HepG2 (cell line): ENCODE data around the gene NINL. TPM values are rescaled to one million over a fixed set of nuclear protein-coding genes. Genes with fewer than 3 reads are reported as not detected.

Experiments
- ATAC-seq: fragments of 200-7000 bp; cut with Tn5 transposase; 3 replicates; pipeline ENCODE4 v1.9.1; 2020; ENCODE audit warnings: mild to moderate bottlenecking, moderate library complexity
- BruUV-seq: library from RNA; stranded (reverse); fragments of 400-500 nt; replicated peaks from 2 replicates; lab custom pipeline; 2021; lab: Mats Ljungman, UMichigan
- CTCF ChIA-PET: fragments of 300-600 bp; formaldehyde crosslinking; extraction: SDS; loops from one replicate; lab custom pipeline; 2021; ENCODE audit warnings: low total read pairs, inconsistent platforms, low intra/inter-chr PET ratio; lab: Yijun Ruan, JAX
- POLR2A ChIA-PET: fragments of 350-600 bp; sonication (Branson Sonifier 250); formaldehyde crosslinking; loops from one replicate; lab custom pipeline; 2020; ENCODE audit warnings: antibody characterized with exemption, inconsistent platforms; lab: Yijun Ruan, JAX
- DNase-seq: peaks from one replicate; pipeline ENCODE4 v3.0.0-alpha.2; 2015; ENCODE audit warnings: low spot score
- FAIRE-seq: peaks from 3 replicates; lab custom pipeline; 2011; peaks lifted over from hg19 to GRCh38; lab: Jason Lieb, UNC
- H2AFZ ChIP-seq: one replicate; pipeline ENCODE4 v1.6.1; 2011; ENCODE audit warnings: low read length, inconsistent platforms
- H3K27ac ChIP-seq: fragments of 300-600 bp; 3 replicates; pipeline ENCODE4 v1.8.0; 2011; ENCODE audit warnings: mixed run types, mild to moderate bottlenecking, mixed read lengths, low read length, inconsistent platforms; ENCODE audit not compliant: insufficient read depth; ENCODE audit errors: extremely low read length
- H3K27me3 ChIP-seq, 2 experiments: fragments of 200-600 bp in 1 of 2; 2 replicates in 1 of 2; 3 replicates in 1 of 2; pipeline versions ENCODE4 v1.6.0 to v1.8.0; 2011; ENCODE audit warnings: low read length in 2 of 2, mild to moderate bottlenecking in 2 of 2, moderate library complexity in 2 of 2, inconsistent platforms in 1 of 2; ENCODE audit not compliant: insufficient read depth in 2 of 2, control insufficient read depth in 1 of 2
- H3K36me3 ChIP-seq, 2 experiments: fragments of 200-600 bp in 1 of 2; replicated peaks in 1 of 2; 2 replicates in 1 of 2; 3 replicates in 1 of 2; pipeline versions ENCODE4 v1.5.1 to v1.8.0; 2011; ENCODE audit warnings: low read length in 2 of 2, inconsistent platforms in 1 of 2; ENCODE audit not compliant: insufficient read depth in 2 of 2, control insufficient read depth in 1 of 2
- H3K4me1 ChIP-seq: 2 replicates; pipeline ENCODE4 v1.5.1; 2012; ENCODE audit warnings: low read length, inconsistent platforms; ENCODE audit not compliant: insufficient read depth
- H3K4me2 ChIP-seq: 2 replicates; pipeline ENCODE4 v1.6.0; 2011; ENCODE audit warnings: low read depth, low read length, inconsistent platforms
- H3K4me3 ChIP-seq, 3 experiments: fragments of 200-600 bp in 1 of 3; sonication (generic), shearing (Covaris generic) in 1 of 3; replicated peaks in 1 of 3; 2 replicates each; pipeline ENCODE4 v1.5.1; 2011 to 2016; ENCODE audit warnings: low read length in 3 of 3, inconsistent platforms in 2 of 3, low read depth in 2 of 3, mild to moderate bottlenecking in 2 of 3, control low read depth in 1 of 3, mixed read lengths in 1 of 3; ENCODE audit not compliant: insufficient read depth in 1 of 3
- H3K79me2 ChIP-seq: one replicate; pipeline ENCODE4 v1.6.1; 2011; ENCODE audit warnings: low read length, inconsistent platforms; ENCODE audit not compliant: insufficient read depth
- H3K9ac ChIP-seq: 2 replicates; pipeline ENCODE4 v1.6.0; 2011; ENCODE audit warnings: mild to moderate bottlenecking, low read depth, low read length, inconsistent platforms; ENCODE audit not compliant: insufficient read depth
- H3K9me3 ChIP-seq: 2 replicates; pipeline ENCODE4 v1.5.1; 2012; ENCODE audit warnings: mild to moderate bottlenecking, low read length
- H4K20me1 ChIP-seq: 2 replicates; pipeline ENCODE4 v1.6.0; 2011; ENCODE audit warnings: inconsistent platforms, mild to moderate bottlenecking, low read length, moderate library complexity; ENCODE audit not compliant: insufficient read depth
- ARID2 ChIP-seq: sonication (generic); formaldehyde crosslinking; IDR thresholded peaks from 2 replicates; pipeline ENCODE4 v1.8.1; 2022; ENCODE audit warnings: mild to moderate bottlenecking, missing genetic modification reagents, borderline replicate concordance
- CHD4 ChIP-seq: fragments of 200-600 bp; sonication (generic); IDR thresholded peaks from 2 replicates; pipeline ENCODE4 v1.7.0; 2017; ENCODE audit warnings: mild to moderate bottlenecking, low read length, borderline replicate concordance
- DNMT3B ChIP-seq: conservative IDR thresholded peaks from 2 replicates; pipeline ENCODE4 v1.6.1; 2016; ENCODE audit warnings: missing biosample characterization, control low read depth
- FOSL1 ChIP-seq: sonication (generic); formaldehyde crosslinking; IDR thresholded peaks from 2 replicates; pipeline ENCODE4 v1.9.0; 2021; ENCODE audit warnings: missing genetic modification reagents, borderline replicate concordance
- SRSF1 ChIP-seq: fragments of 200-400 bp; formaldehyde crosslinking; optimal IDR thresholded peaks from 2 replicates; pipeline ENCODE3; 2017; ENCODE audit warnings: mild to moderate bottlenecking, low read depth, low read length, moderate library complexity
- WGBS: methylation state at CpG from one replicate; pipeline ENCODE4 v1.1.6; 2017; ENCODE audit warnings: low lambda C conversion rate; 5-methylcytosine and 5-hydroxymethylcytosine counted together
- in situ Hi-C: cut with HindIII; loops from 2 replicates; pipeline ENCODE4 v1.10.0; 2017; ENCODE audit warnings: low pct_unique_long_range_greater_than_20kb; ENCODE audit not compliant: extremely low pct_ligation_motif_present
- intact Hi-C: fragments of 100-400 bp; cut with micrococcal nuclease; formaldehyde crosslinking; loops from one replicate; pipeline ENCODE4 v1.10.0; 2022; ENCODE audit not compliant: unreplicated experiment
- polyA plus RNA-seq, 8 experiments: library from polyadenylated mRNA; depleted of rRNA in 3 of 8; stranded (reverse) in 7 of 8; unstranded in 1 of 8; fragments of >200 nt; fragmentation: Illumina TruSeq in 4 of 8; extraction: Trizol in 4 of 8; gene quantifications; 2 replicates each; pipeline versions ENCODE4 v1.2.1 to v1.2.3, GENCODE V29; 2011 to 2016; ENCODE audit warnings: low read depth in 4 of 8, missing spikeins in 1 of 8, mixed read lengths in 1 of 8; ENCODE audit not compliant: insufficient read depth in 1 of 8
- total RNA-seq, 5 experiments: library from RNA; depleted of rRNA; stranded (reverse); fragments of >200 nt; fragmentation: Illumina TruSeq; extraction: Trizol; gene quantifications; 2 replicates each; pipeline ENCODE4 v1.2.3, GENCODE V29; 2016; ENCODE audit warnings: low read depth in 1 of 5
- TF ChIP-seq, protein P1 (sequence below): sonication (generic); formaldehyde crosslinking; IDR thresholded peaks from 2 replicates; pipeline ENCODE4 v1.5.0; 2020; ENCODE audit warnings: missing genetic modification reagents, mild to moderate bottlenecking, borderline replicate concordance
- TF ChIP-seq, protein P2 (sequence below): sonication (generic); formaldehyde crosslinking; IDR thresholded peaks from 2 replicates; pipeline ENCODE4 v1.8.1; 2023; ENCODE audit warnings: missing genetic modification reagents, inconsistent platforms, borderline replicate concordance

Gene NINL
- total and polyA plus RNA-seq, 2 of the 13 experiments (the other 11 are each of a cell fraction or from before 2014, with no cell fraction given), result 32.3 to 34.3 TPM

DNA sequence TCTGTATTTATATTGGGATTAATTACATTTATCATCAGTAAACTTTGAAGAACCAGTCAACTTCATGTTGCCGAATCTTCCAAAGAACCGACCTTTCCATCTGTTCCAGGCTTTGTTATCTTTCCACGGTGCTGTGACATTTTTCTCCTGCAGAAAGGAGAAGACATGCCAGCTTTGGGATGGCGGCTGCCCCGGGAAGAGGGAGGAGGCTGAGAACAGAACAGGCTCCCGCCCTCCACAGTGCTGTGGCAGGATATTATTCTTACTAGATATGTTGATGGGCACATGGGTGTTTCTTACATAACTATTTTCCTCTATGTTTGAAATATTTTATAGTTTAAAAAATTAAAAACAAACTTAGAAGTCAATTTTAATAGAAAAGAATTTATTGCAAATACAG lies 133.0 kb downstream of the NINL start (continued):
- no peak for TF ChIP-seq CHD4
- TF ChIP-seq, all 625 proteins: peak for 0

DNA sequence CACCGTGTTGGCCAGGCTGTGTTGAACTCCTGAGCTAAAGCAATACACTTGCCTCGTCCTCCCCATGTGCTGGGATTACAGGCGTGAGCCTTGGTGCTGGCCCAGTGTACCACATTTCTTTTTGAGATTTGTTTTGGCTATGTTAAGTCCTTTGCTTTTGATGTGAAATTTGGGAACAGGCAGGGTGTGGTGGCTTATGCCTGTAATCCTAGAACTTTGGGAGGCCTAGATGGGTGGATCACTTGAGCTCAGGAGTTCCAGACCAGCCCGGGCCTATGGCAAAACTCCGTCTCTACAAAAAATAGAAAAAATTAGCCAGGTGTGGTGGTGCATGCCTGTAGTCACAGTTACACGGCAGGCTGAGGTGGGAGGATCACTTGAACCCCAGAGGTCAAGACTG lies 137.7 kb downstream of the NINL start:
- in situ Hi-C loops, result no loop called here
- no peak for FAIRE-seq

DNA sequence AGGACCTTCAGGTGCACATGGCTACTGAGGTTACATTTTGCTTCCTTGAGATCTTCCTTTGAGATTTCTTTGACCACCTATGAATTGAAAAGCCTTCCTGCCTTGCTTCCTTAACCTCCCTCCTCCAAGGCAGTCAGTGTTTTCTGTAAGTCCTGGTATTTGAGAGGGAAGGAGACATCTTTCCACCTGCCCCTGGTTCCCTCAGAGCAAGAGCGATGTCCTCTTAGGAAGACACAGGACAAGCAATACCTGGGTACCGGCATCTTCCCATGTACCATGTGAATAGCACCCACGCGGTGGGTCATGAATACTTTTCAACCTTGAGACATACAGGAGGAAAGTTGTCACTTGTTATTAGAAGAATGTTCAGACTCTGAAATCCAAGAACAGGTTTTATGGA lies 140.8 kb downstream of the NINL start:
- no peaks in the 10 kb centered on the region for H3K27me3 ChIP-seq
- TF ChIP-seq DNMT3B (CRISPR knock-in tag), result no peak
- no peak for TF ChIP-seq FOSL1
- TF ChIP-seq, protein P1, sequence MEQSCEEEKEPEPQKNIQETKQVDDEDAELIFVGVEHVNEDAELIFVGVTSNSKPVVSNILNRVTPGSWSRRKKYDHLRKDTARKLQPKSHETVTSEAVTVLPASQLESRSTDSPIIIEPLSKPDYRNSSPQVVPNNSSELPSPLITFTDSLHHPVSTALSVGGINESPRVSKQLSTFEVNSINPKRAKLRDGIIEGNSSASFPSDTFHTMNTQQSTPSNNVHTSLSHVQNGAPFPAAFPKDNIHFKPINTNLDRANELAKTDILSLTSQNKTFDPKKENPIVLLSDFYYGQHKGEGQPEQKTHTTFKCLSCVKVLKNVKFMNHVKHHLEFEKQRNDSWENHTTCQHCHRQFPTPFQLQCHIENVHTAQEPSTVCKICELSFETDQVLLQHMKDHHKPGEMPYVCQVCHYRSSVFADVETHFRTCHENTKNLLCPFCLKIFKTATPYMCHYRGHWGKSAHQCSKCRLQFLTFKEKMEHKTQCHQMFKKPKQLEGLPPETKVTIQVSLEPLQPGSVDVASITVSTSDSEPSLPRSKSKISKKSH (CRISPR knock-in tag), result no peak
- no peak for TF ChIP-seq SRSF1
- TF ChIP-seq ARID2 (CRISPR knock-in tag), result no peak
- TF ChIP-seq, all 625 proteins: peak for 0
- H3K9ac ChIP-seq, result no peak overlapping the region
- H3K9me3 ChIP-seq, result no peaks in the 10 kb centered on the region
- H3K79me2 ChIP-seq, result no peaks in the 10 kb centered on the region
- no TSS peak for BruUV-seq
- H3K4me2 ChIP-seq, result no peak overlapping the region
- H3K27ac ChIP-seq, result no peak overlapping the region
- intact Hi-C loops, result no loop called here
- POLR2A ChIA-PET, result no interaction called here
- H4K20me1 ChIP-seq, result no peaks in the 10 kb centered on the region
- H3K4me3 ChIP-seq, result no peak overlapping the region
- peaks cover 13 to 58% of the 10 kb centered on the region in 2 experiments; a peak in 4 of 5 replicates for H3K36me3 ChIP-seq
- CTCF ChIA-PET, result no interaction called here
- no peak overlapping the region for H2AFZ ChIP-seq
- FAIRE-seq (no peak), ATAC-seq (no peak), DNase-seq (no peak)
- no peaks in the 10 kb centered on the region for H3K4me1 ChIP-seq
- in situ Hi-C loops, result no loop called here
- 95% methylated on average over 4 of the region's 4 CpGs for WGBS

More for the DNA sequence above, 137.7 kb downstream of the NINL start:
- no peak for DNase-seq
- POLR2A ChIA-PET, result no interaction called here
- H3K36me3 ChIP-seq, result peaks cover 12 to 50% of the 10 kb centered on the region in 2 experiments
- TF ChIP-seq, protein P2, sequence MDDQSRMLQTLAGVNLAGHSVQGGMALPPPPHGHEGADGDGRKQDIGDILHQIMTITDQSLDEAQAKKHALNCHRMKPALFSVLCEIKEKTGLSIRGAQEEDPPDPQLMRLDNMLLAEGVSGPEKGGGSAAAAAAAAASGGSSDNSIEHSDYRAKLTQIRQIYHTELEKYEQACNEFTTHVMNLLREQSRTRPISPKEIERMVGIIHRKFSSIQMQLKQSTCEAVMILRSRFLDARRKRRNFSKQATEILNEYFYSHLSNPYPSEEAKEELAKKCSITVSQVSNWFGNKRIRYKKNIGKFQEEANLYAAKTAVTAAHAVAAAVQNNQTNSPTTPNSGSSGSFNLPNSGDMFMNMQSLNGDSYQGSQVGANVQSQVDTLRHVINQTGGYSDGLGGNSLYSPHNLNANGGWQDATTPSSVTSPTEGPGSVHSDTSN (CRISPR knock-in tag), result no peak
- TF ChIP-seq, all 625 proteins: peak for 0
- H3K79me2 ChIP-seq, result no peaks in the 10 kb centered on the region
- CTCF ChIA-PET, result no interaction called here
- no peaks in the 10 kb centered on the region for H4K20me1 ChIP-seq
- no peak overlapping the region for H3K9ac ChIP-seq
- intact Hi-C loops, result no loop called here
- H3K9me3 ChIP-seq, result no peaks in the 10 kb centered on the region
- no peak overlapping the region for H3K4me2 ChIP-seq
- no peak overlapping the region for H3K4me3 ChIP-seq
- H3K27ac ChIP-seq, result no peak overlapping the region
- no peak for ATAC-seq
- no TSS peak for BruUV-seq
- no peaks in the 10 kb centered on the region for H3K27me3 ChIP-seq
- no peaks in the 10 kb centered on the region for H3K4me1 ChIP-seq
- 83% methylated on average over 6 of the region's 6 CpGs for WGBS
- H2AFZ ChIP-seq, result no peak overlapping the region
